ENCODE results near the gene SDR42E2.
"Not testable (repeated sequence)": the region's sequence is repeated elsewhere in the genome, so short reads cannot be mapped to it uniquely, and the experiment has no call there.

Gene SDR42E2

DNA sequence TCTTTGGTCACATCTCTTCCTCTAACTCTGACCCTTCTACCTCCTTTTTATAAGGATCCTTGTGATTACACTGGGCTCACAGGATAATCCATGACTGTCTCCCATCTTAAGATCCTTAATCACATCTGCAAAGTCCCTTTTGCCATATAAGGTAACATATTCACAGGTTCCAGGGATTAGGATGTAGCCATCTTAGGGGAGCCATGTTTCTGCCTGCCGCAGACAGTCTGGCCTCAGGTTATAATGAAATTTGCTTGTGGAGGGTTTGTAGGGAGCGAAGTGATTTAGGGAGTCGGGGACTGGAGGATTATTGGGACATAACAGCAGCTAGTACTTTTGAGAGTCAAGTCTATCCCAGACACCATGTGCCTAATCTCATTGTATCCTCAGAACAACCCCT is 51.5 kb downstream of the SDR42E2 start:
- no peak for DNase-seq (ENCODE audit: low spot score)

DNA sequence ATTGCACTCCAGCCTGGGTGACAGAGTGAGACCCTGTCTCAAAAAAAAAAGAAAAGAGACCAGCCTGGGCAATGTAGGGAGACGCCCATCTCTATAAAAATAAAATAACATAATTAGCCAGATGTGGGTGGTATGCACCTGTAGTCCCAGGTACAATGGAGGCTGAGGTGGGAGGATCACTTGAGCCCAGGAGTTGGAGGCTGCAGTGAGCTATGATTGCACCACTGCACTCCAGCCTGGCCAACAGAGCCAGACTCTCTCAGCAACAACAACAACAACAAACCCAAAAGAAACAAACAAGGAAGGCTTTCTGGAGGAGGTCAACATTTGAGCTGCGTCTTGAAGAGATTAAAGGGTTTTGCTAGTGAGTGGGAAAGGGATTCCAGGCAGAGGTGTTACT is 52.1 kb downstream of the SDR42E2 start:
- DNase-seq (ENCODE audit: low spot score), result no peak

DNA sequence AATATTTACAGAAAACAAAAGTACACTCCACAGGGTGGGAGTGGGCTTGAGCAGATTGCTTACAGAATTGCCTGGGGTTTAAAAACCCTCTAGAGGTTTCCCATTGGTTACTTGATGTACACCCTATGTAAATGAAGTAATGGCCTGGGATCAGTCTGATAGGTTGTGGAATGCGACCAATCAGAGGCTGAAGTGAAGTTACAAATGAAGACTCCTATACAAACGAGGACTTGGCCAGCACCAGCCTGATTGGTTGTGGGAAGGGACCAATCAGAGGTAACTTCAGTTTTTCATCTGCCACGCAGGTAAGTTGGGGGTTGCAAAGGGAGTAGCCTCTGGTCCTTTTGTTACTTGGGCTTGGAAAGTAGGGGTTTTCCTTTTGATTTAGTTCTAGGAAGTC is 52.6 kb downstream of the SDR42E2 start:
- DNase-seq (ENCODE audit: low spot score), result no peak

DNA sequence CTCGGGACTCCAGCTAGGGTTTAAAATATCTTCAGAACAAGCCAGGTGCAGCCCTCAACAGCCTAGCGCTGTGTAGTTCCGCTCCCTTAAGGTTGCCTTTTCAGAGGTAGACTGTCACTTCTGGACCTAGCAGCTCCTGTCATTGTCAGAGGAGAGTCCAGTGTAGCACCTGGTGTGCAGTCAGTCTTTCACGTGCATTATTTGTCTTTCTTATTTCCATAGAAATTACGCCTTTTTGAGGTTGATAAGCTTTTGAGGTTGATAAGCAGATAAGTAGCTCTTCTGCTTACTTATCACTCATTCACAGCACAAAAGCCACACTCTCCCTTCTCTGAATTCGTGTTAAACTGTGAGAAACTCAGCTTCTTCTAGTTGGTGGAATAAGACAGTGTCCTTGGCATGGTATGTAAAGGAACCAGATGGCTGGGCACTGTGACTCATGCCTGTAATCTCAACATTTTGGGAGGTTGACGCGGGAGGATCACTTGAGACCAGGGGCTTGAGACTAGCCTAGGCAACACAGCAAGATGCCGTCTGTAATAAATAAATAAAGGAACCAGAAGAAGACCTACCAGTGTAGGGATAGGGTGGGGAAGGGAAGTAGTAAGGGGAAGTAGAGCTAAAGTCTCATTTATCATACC is 54.0 kb downstream of the SDR42E2 start:
- no peak for DNase-seq (ENCODE audit: low spot score)

DNA sequence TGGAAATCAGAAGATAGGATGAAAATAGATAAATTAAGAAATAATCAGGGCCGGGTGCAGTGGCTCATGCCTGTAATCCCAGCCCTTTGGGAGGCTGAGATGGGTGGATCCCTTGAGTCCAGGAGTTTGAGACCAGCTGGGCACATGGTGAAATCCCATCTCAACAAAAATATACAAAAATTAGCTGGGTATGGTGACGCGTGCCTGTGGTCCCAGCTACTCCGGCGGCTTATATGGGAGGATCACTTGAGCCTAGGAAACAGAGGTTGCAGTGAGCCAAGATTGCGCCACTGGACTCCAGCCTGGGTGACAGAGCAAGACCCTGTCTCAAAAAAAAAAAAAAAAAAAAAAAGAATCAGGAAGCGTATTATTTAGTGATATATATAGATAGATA is 54.5 kb downstream of the SDR42E2 start:
- not testable (repeated sequence) for DNase-seq (ENCODE audit: low spot score)

DNA sequence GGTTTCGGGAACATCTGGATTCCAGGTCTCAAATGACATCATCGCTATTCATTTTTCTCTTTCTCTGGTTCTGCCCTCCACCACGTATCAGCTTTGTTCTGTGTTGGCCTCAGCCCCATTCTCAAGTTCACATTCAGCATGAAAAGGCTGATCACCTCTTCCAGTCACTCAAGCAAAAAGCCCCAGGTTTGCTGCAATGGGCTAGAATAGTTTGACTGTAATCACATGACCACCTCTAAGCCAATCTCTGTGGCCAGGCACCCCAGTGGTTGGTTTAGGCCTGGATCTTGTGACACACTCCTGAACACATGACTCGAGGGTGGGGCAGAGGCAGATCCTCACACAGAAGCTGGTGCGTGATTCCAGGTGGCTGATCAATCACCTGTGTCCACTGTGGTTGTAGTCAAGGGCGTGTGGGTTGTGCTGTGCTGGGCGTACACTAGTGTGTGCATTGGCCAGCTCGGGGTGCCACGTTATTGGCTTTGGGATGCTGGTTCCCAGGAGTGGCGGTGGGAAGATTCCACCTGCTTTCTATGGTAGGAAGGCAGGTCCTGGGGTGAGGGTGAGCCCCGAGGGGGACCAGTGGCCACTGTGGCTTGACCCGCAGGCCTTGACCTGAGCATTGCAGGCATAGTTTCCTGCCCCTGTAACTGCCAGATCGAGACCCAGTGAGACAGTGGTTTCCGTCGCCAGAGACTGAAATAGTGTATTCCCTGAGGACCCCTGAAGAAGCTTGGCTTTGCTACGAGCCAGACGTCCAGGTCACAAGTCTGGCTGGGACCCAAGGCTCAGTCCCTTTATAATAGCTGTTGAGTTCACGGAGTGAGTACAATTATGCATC is 55.8 kb downstream of the SDR42E2 start:
- DNase-seq (ENCODE audit: low spot score), result no peak

DNA sequence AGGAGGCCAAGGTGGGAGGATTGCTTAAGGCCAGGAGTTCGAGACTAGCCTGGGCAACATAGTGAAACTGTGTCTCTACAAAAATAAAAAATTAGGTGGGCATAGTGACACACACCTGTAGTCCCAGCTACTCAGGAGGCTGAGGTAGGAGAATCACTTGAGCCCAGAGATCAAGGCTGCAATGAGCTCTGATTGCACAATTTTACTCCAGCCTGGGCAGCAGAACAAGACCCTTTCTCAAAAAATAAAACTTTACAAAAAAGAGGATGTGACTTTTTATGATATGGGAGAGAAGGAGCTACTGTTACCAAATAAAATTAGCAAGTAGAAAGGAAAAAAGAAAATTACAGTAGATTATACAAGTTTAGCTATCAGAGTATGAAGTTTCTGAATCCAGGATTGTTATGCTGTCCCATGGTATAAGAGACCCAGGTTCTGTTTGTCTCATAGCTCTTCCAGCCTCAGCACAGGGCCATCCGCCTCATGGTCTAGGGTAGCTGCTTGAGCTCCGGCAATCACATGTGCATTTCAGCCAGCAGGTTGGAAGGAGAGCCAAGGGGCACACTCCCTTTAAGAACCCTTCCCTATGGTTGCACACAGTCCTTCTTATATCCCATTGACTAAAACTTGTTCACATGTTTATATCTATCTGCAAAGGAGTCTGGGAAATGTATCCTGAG is 57.2 kb downstream of the SDR42E2 start:
- DNase-seq (ENCODE audit: low spot score), result no peak

DNA sequence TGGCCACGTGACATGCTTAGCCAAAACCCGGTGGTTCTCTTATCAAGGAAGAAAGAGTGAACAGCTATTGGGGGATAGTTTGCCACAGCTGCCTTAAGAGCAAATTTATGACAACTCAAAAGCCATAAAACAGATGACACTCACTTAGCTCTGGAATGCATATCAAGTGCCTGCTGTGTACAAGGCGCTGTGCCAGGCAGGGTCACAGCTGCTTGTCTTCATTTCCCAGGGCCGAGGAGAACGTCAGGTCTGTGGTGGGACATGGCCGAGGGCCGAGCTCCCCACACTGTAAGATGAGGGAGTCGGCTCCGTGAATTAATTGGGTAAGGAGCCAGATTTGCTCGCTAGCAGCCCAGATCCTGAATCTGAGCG is 57.7 kb downstream of the SDR42E2 start:
- DNase-seq (ENCODE audit: low spot score), result no peak

DNA sequence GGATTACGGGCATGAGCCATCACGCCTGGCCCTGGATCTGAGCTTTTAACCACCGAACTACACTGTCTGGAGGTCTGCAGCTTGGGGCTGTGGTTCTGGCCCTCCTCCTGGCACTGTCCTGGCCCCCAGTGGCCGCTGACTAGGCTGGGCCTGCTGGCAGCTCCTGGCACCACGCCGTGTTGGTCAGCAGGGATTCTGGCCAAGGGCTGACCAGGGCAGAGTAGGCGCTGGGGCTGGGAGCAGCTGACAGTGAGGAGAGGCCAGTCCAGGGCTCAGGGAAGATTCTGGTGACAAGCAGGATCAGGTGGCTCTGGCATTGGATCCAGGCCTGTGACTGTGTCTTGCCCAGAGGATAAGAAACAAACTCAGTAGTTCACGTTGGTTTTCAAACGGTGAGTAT is 58.4 kb downstream of the SDR42E2 start:
- no peak for DNase-seq (ENCODE audit: low spot score)

DNA sequence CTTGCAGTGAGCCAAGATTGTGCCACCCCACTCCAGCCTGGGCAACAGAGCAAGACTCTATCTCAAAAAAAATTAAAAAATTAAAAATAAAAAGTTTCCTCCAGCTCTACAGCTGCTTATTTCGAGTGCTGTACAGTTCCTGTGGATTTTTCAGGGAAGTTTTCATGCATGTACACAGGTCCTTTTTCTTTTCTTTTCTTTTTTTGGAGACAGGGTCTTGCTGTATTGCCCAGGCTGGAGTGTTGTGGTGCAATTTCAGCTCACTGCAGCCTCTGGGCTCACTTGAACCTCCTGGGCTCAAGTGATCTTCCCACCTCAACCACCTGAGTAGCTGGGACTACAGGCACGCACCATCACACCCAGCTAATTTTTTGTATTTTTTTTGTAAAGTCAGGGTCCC is 59.7 kb downstream of the SDR42E2 start:
- no peak for DNase-seq (ENCODE audit: low spot score)

DNA sequence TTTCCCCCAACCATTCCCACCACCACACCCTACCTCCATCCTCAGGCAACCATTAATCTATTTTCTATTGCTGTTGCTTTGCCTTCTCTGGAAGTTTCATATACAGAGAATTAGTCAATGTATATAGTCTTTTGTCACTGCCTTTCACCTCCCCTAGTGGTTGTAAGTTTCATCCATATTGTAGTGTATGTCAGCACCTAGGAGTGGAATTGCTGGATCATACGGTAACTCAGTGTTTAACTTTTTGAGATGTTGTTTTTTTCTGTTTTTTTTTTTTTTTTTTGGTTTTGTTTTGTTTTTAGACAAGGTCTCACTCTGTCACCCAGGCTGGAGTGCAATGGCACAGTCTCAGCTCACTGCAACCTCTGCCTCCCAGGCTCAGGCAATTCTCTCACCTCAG is 60.7 kb downstream of the SDR42E2 start:
- DNase-seq (ENCODE audit: low spot score), result no peak

DNA sequence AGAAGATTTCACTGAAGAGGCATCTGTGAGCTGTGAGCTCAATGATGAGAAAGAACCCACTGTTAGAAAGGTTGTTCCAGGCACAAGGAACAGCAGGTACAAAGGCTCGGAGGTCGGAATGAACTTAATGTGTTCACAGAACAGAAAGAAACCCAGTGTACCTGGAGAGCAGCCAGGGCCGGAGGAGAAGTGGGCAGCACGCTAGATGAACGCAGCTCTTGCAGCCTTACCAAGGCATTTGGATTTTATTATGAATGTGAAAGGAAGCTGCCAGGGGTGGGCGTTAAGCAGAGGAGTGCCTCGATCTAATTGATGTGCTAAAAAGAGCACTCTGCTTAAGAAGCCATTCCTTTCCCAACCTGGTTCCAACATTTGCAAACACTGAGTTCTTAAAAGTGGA is 62.8 kb downstream of the SDR42E2 start:
- DNase-seq (ENCODE audit: low spot score), result no peak

DNA sequence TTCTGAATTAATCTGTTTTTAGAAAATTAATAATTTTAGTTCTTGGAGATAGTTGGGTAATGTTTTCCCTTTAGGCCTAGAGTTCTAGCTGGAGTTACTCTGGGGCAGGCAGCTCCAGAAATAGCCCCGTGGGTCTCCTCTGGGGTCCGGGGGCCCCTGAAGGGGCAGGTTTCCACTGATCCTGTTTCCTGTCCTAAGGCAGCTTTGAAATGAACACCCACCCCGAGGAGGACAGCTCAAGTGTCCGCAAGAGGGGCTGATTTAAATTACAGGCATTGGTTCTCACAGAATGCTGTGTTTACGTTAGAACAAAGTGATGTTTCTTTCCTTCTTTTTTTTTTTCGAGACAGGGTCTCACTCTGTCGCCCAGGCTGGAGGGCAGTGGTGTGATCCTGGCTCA is 67.6 kb downstream of the SDR42E2 start:
- DNase-seq (ENCODE audit: low spot score), result no peak

DNA sequence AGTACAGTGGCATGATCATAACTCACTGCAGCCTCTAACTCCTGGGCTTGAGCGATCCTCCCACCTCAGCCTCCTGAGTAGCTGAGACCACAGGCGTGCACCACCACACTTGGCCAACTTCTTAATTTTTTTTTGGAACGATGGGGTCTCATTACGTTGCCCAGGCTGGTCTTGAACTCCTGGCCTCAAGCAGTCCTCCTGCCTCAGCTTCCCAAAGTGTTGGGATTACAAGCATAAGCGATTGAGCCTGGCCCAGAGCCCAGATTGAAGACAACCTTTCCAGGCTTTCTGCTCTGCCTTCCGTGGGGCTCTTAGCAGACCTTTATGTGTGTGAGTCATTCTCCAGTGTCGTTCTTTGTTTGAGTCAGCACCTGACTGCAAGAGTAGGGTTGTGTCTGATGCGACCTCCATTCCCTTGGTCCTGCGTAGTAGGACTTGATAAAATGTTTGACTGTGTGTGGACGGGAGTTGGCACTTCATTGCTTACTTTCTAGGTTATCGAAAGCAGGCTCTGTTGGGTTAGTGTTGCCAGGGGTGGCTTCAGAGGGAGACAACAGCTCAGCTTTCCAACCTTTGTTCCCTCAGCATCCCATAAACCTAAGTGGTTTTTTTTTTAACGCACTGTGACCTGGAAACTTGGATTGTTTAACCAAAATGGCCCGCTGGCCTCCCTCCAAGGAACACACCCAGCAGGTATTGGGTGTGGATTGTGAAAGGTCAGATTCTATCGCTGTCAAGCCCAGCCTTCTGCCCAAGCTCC is 70.2 kb downstream of the SDR42E2 start:
- peak; percentile 62 for DNase-seq (ENCODE audit: low spot score)

DNA sequence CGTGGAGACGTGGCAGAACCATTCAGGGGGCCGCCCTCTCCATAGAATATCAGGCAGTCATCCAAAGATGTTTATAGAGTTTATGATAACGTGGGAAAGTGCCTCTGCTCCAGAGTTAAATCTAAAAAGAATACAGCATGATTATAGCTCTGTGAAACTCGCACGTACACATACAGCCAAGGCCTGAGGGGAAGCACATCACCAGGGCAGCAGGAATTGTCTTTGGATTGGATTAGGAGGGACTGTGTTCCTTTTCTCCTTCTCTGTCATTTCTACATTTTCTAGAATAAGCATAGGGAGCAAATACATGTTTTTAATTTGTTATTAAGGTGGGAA is 70.7 kb downstream of the SDR42E2 start:
- DNase-seq (ENCODE audit: low spot score), result no peak

DNA sequence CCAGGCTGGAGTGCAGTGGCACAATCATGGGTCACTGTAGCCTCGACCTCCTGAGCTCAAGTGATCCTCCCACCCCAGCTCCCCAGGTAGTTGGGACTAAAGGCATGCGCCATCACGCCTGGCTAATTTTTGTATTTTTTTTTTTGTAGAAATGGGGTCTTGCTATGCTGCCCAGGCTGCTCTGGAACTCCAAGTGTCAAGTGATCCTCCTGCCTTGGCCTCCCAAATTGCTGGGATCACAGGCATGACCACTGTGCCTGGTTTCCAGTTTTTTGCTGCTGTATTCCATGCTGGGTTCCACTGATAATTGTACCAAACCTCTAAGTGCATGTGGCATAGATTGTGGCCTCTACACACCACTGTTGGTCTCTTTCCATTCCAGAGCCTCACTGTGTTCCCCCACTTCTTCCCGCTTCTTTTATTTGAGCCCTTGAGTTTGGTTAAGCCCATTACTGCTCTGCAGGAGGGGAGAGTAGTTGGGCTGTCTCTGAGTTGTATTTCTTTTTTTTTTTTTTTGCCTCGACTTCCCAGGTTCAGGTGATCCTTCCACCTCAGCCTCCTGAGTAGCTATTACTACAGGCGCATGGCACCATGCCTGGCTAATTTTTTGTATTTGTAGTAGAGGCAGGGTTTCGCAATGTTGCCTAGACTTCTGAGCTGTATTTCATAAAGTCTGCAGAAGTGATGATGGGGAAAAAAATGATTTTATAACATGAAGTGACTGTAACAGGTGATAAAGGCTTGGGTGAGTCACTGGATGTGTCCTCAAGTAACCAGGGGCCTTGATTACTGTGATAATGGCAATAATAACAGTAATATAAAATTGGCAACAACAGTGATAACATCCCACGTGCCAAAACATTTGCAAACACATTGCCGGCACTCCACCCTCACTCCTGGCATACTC is 73.8 kb downstream of the SDR42E2 start:
- no peak for DNase-seq (ENCODE audit: low spot score)

DNA sequence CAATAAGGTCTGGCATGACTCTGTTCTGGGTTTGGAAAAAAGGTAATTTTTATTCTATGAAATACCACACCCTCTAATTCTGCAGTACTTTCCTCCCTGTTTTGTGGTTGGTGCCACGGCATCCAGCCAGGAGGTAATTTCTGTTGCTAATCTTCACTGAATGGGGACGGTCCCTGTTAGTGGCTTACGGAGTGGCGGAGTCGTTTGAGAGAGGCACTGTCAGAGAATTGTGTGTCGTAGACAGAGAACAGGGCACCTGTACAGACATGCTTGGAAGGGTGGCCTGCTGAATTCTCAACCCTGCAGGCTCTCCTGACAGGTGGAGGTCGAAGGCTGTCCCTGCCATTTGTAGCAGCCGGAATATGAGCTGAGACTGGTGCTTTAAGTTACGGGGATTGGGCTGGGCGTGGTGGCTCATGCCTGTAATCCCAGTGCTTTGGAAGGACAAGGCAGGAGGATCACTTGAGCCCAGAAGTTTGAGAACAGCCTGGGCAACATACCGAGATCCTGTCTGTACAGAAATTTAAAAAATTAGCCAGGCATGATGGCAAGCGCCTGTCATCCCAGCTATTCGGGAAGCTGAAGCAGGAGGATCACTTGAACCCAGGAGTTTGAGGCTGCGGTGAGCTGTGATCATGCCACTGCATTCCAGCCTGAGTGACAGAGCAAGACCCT is 77.0 kb downstream of the SDR42E2 start:
- no peak for DNase-seq (ENCODE audit: low spot score)

DNA sequence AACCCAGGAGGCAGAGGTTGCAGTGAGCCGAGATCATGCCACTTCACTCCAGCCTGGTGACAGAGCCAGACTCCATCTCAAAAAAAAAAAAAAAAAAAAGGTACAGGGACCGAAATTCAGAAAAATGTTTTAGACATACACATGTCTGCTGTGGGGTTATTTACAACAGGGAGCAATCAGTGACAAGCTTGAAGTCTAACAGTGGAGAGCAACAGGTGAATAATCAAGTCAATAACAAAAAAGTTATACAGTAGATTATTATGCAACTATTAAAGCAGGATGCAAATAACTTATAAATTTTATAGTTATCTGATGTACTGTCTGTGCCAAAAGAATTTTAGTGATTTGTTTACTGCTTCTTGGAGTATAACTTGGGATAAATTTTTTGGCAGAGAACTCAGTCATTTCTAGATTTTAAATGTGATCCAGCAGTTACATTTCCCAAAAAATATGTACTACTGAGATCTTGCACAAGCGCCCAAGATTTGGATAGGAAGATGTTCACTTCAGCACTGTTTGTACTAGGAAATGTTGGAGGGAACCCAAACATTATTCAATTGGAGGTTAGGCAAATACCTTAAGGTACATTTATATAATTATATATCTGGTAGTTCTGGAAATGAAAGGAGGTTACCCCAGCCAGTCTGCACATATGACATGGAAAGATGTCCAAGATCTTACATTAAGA is 77.9 kb downstream of the SDR42E2 start:
- no peak for DNase-seq (ENCODE audit: low spot score)

Data from HuH-7.5 (cell line).